IgD-negative memory B cell (primary cell): ENCODE measurements around the gene UBALD2. TPM values are rescaled to one million over a fixed set of nuclear protein-coding genes. Genes with fewer than 3 reads are reported as not detected.
"Not testable (repeated sequence)": the region's sequence is repeated elsewhere in the genome, so short reads cannot be mapped to it uniquely, and the experiment has no call there.

Experiments
- H3K27ac Mint-ChIP-seq, 3 donors: one replicate each; pipeline ENCODE4 v1.8.0; 2020 to 2022; ENCODE audit warnings: mild to moderate bottlenecking in 3 of 3, mixed read lengths in 3 of 3, moderate library complexity in 1 of 3
- H3K27me3 Mint-ChIP-seq: one replicate; pipeline ENCODE4 v1.8.0; 2021; ENCODE audit warnings: mixed read lengths
- H3K36me3 Mint-ChIP-seq: one replicate; pipeline ENCODE4 v1.8.0; 2020; ENCODE audit warnings: mild to moderate bottlenecking, mixed read lengths
- H3K4me1 Mint-ChIP-seq, 3 donors: one replicate each; pipeline ENCODE4 v1.8.0; 2020 to 2022; ENCODE audit warnings: mixed read lengths in 3 of 3, mild to moderate bottlenecking in 1 of 3
- H3K4me3 Mint-ChIP-seq, 4 donors: one replicate each; pipeline ENCODE4 v1.8.0; 2020 to 2022; ENCODE audit warnings: mild to moderate bottlenecking in 4 of 4, mixed read lengths in 4 of 4, moderate library complexity in 3 of 4
- H3K9me3 Mint-ChIP-seq, 3 donors: one replicate each; pipeline ENCODE4 v1.8.0; 2020 to 2021; ENCODE audit warnings: mixed read lengths in 3 of 3, mild to moderate bottlenecking in 1 of 3
- polyA plus RNA-seq: library from polyadenylated mRNA; unstranded; fragments of 300-500 nt; fragmentation: Illumina TruSeq; gene quantifications from one replicate; pipeline ENCODE4 v1.2.3, GENCODE V29; 2021

Gene UBALD2
- polyA plus RNA-seq, 1 donor from 2014 or later: 4.3 TPM

DNA sequence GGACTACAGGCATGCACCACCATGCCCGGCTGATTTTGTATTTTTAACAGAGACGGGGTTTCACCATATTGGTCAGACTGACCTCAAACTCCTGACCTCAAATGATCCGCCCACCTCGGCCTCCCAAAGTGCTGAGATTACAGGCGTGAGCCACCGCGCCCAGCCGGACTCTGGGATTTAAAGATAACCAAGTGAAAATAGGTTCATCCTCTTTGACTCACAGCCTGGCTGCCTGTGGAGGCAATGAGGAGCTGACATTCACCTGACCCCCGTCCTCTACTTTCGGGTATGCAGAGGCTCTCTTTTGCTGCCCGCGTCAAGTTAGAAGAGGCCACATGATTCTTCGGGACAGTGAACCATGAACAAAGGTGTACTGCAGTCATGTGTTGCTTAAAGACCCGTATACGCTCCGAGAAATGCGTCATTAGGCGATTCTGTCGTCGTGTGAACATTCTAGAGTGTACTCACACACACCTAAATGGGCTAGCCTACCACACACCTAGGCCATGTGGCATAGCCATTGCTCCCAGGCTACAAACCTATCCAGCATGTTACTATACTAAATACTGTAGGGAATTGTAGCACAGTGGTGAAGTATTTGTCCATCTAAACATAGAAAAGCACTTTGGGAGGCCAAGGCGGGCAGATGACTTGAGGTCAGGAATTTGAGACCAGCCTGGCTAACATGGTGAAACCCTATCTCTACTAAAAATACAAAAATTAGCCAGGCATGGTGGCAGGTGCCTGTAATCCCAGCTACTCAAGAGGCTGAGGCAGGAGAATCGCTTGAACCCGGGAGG is 12.0 kb upstream of the UBALD2 start:
- H3K27ac Mint-ChIP-seq: peak overlapping the region in 1 of 3 donors; percentile 82
- H3K4me1 Mint-ChIP-seq: peaks cover 19 to 23% (median 22%) of the 10 kb centered on the region in 3 donors
- not testable (repeated sequence) for H3K36me3 Mint-ChIP-seq, H3K9me3 Mint-ChIP-seq, H3K27me3 Mint-ChIP-seq
- H3K4me3 Mint-ChIP-seq: peak overlapping the region in 3 of 4 donors; percentile 23 to 86 (median 64)

DNA sequence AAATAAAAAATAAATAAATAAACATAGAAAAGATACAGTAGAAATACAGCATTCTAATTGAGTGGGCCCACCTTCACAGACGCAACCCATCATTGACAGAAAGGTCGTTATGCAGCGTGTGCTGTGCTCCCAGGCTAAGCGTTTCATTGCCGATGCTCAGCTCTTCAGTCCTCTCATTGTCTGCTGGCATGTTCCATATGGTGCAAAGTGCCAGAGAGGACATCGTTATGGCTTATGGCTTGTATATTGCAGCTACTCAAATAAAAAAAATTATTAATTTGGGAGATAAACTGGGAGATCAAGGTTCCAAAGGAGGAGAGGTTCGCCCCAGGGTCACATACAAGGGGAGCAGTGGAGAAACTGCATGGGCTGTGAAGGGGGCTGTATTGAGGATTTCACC is 11.3 kb upstream of the UBALD2 start:
- H3K27ac Mint-ChIP-seq: peak overlapping the region in 1 of 3 donors; percentile 86
- H3K4me3 Mint-ChIP-seq: no peak overlapping the region
- H3K9me3 Mint-ChIP-seq: no peaks in the 10 kb centered on the region
- no peaks in the 10 kb centered on the region for H3K36me3 Mint-ChIP-seq
- peaks cover 1% of the 10 kb centered on the region for H3K27me3 Mint-ChIP-seq
- peaks cover 15 to 23% (median 22%) of the 10 kb centered on the region in 3 donors for H3K4me1 Mint-ChIP-seq

DNA sequence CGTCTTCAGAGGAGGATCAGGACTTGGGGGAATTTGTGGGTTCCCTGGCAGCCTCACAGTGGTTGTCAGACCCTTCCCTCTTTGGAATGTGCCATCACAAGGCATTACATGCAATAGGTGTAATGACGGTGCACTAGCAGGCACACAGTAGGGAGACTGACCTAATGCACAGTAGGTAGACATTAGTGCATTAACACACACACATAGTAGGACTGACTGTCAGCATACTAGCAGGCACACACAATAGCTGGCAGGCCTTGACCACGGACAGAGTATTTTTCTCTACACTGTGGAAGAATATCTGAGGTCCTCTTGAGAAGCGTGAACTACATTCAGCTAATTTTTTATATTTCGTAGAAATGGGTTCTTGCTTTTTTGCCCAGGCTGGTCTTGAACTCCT is 10.9 kb upstream of the UBALD2 start:
- peaks cover 15 to 25% (median 23%) of the 10 kb centered on the region in 3 donors for H3K4me1 Mint-ChIP-seq

DNA sequence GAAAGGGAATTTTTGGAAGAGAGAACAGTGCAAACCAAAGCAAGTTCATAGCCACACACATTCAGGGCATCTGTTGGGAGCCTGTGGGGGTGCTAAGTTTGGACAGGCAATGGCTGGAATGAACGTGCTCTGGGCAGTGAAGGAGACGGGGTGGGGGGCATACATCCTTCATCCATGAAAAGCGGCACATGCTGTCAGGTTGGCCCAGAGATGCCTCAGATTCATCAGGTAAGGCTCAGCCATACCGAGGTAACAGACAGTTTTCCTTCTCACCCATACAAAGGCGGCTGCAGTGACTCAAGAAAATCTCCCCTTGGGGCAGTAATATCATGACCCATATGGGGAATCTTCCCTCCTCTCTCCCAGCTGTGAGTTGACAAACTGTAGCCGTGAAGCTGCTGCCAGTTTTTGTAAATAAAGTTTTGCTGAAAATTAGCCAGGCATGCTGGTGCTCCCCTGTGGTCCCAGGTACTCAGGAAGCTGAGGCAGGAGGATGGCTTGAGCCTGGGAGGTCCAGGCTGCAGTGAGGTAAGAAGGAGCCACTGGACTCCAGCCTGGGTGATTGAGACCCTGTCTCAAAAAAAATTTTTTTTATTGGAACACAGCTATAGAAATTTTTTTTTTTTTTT is 9.2 kb upstream of the UBALD2 start:
- H3K27ac Mint-ChIP-seq: peak overlapping the region in 1 of 3 donors; percentile 10

More for the DNA sequence above, 10.9 kb upstream of the UBALD2 start:
- Mint-ChIP-seq H3K27me3 (peaks cover 1% of the 10 kb centered on the region), H3K4me3 (no peak overlapping the region), H3K36me3 (no peaks in the 10 kb centered on the region), H3K9me3 (no peaks in the 10 kb centered on the region), H3K27ac (peak overlapping the region in 1 of 3 donors; percentile 86)

DNA sequence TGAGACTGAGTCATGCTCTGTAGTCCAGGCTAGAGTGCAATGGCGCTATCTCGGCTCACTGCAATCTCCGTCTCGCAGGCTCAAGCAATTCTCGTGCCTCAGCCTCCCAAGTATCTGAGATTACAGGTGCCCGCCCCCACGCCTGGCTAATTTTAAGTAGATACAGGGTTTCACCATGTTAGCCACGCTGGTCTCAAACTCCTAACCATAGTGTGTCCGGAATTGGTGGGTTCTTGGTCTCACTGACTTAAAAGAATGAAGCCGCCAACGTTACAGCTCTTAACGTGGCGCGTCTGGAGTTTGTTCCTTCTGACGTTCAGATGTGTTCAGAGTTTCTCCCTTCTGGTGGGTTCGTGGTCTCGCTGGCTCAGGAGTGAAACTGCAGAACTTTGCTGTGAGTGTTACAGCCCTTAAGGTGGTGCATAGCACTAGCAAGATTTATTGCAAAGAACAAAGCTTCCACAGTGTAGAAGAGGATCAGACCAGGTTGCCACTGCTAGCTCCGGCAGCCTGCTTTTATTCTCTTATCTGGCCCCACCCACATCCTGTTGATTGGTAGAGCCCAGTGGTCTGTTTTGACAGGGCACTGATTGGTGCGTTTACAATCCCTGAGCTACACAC is 8.6 kb upstream of the UBALD2 start:
- H3K9me3 Mint-ChIP-seq, H3K36me3 Mint-ChIP-seq, H3K27me3 Mint-ChIP-seq: not testable (repeated sequence)
- Mint-ChIP-seq H3K27ac (peak overlapping the region in 1 of 3 donors; percentile 20), H3K4me3 (peak overlapping the region in 2 of 4 donors; percentile 39 to 51), H3K4me1 (peaks cover 26 to 41% (median 40%) of the 10 kb centered on the region in 3 donors)

More for the DNA sequence above, 9.2 kb upstream of the UBALD2 start:
- Mint-ChIP-seq H3K4me1 (peaks cover 24 to 39% (median 37%) of the 10 kb centered on the region in 3 donors), H3K9me3 (no peaks in the 10 kb centered on the region), H3K36me3 (no peaks in the 10 kb centered on the region), H3K27me3 (peaks cover 1% of the 10 kb centered on the region), H3K4me3 (no peak overlapping the region)

DNA sequence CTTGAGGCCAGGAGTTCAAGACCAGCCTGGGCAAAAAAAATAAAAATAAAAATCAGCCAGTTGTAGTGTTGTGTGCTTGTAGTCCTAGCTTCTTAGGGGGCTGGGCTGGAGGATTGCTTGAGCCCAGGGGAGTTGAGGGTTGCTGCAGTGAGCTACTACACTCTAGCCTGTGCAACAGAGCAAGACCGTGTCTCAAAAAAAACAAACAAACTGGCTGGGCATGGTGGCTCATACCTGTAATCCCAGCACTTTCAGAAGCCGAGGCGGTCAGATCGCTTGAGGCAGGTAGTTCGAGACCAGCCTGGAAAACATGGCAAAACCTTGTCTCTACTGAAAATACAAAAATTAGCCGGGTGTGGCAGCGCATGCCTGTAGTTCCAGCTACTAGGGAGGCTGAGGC is 4.9 kb upstream of the UBALD2 start:
- H3K4me1 Mint-ChIP-seq: peaks cover 43 to 49% (median 49%) of the 10 kb centered on the region in 3 donors
- H3K27ac Mint-ChIP-seq: peak overlapping the region; percentile 86 to 100 (median 89)
- no peaks in the 10 kb centered on the region for H3K36me3 Mint-ChIP-seq
- H3K9me3 Mint-ChIP-seq: no peaks in the 10 kb centered on the region
- no peaks in the 10 kb centered on the region for H3K27me3 Mint-ChIP-seq
- H3K4me3 Mint-ChIP-seq: peak overlapping the region; percentile 44 to 88 (median 78)

DNA sequence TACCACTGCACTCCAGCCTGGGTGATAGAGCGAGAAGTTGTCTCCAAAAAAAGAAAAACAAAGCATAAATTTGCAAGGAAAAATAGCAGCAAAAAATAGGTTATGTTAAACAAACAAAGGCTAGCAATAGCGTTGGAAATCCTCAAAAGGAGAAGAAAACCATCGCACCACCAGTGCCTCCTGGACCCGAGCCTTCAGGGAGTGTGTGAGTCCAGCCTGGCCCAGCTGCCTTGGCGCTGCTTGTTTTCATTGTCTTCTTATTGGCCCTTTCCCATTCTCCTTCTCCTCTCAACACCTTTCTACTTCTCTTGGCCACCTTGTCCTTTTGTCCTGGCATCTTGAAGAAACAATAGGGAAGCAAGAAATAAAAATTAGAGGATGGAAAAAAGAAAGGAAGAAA is 4.5 kb upstream of the UBALD2 start:
- peak overlapping the region; percentile 25 to 88 (median 78) for H3K4me3 Mint-ChIP-seq
- peaks cover 40 to 49% (median 48%) of the 10 kb centered on the region in 3 donors for H3K4me1 Mint-ChIP-seq
- no peaks in the 10 kb centered on the region for H3K36me3 Mint-ChIP-seq
- H3K27me3 Mint-ChIP-seq: no peaks in the 10 kb centered on the region
- H3K9me3 Mint-ChIP-seq: no peaks in the 10 kb centered on the region
- peak overlapping the region; percentile 86 to 100 (median 89) for H3K27ac Mint-ChIP-seq

DNA sequence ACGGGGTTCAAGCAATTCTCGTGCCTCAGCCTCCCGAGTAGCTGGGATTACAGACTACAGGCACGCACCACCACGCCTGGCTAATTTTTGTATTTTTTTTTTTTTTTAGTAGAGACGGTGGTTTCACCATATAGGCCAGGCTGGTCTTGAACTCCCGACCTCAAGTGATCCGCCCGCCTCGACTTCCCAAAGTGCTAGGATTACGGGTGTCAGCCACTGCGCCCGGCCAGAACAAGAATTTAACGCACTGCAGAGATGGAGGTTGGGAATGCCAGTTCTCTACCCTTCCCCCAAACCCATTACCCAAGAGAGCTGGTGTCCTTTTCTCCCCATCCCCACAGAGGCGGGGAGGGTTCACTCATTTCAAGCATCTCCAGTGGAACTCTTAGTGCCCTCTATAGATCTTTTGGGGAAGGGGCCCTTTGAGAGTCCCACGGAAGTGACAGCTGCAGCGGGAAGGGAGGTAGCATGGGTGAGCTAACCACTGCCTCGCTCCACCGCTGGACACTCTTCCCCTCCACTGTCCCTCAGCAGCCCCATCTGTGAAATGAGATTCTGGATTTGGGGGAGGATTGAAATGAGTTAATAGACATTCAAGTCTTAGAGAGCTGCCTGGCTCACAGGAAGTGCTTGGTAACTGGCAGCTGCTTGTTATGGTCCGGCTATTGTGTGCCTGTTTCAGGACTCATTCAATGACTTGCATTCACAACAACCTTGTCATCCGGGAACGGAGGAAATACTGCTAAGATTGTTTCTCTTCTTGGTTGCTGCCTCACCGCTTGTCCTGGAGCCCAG is 3.5 kb upstream of the UBALD2 start:
- peak overlapping the region; percentile 88 to 100 (median 89) for H3K27ac Mint-ChIP-seq
- peaks cover 40 to 47% (median 45%) of the 10 kb centered on the region in 3 donors for H3K4me1 Mint-ChIP-seq
- H3K4me3 Mint-ChIP-seq: peak overlapping the region; percentile 60 to 89 (median 84)

DNA sequence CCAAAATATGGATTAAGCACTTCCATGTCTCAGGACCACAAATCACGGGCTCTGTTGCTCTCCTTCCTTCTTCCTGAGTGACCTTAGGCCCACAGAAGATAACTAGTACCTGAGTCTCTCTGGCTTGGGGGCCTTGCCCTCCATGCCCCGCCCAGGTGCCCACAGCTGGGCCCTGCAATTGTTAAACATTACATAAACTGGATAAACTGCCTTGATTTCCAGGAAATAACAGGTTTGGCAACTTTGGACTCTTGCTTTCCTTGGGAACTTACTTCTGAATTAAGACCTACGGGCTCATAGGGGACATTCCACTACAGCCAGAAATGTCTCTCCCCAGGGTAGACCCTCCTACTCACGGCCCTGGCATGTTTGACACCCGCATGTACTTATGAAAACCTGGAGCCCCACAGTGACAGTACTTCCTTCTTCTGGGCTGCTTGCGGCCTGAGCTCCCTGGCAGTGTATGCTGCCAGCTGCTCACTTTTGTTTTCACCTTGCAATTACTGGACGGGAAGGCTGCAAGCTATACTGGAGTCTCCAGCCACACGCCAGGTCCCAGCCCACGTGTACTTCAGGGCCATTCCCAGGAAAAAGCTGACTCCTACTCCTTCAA is 2.3 kb upstream of the UBALD2 start:
- Mint-ChIP-seq H3K4me1 (peaks cover 43 to 54% (median 51%) of the 10 kb centered on the region in 3 donors), H3K27me3 (no peaks in the 10 kb centered on the region), H3K36me3 (no peaks in the 10 kb centered on the region), H3K9me3 (no peaks in the 10 kb centered on the region), H3K27ac (peak overlapping the region; percentile 47 to 100 (median 92)), H3K4me3 (peak overlapping the region; percentile 27 to 93 (median 86))

More for the DNA sequence above, 3.5 kb upstream of the UBALD2 start:
- no peaks in the 10 kb centered on the region for H3K36me3 Mint-ChIP-seq
- no peaks in the 10 kb centered on the region for H3K9me3 Mint-ChIP-seq
- H3K27me3 Mint-ChIP-seq: no peaks in the 10 kb centered on the region

DNA sequence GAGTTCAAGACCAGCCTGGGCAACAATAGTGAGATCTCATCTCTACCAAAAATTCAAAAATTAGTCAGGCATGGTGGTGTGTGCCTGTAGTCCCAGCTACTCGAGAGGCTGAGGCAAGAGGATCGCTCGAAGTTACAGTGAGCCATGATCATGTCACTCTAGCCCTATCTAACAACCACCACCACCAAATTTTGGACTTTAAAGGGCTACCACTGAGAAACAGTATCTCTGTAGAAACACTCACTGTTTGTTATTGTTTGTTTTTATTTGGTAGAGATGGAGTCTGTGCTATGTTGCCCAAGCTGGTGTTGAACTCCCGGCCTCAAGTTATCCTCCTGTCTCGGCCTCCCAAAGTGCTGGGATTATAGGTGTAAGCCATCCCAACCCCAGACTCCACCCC is 1.3 kb upstream of the UBALD2 start:
- H3K9me3 Mint-ChIP-seq: no peaks in the 10 kb centered on the region
- H3K27me3 Mint-ChIP-seq: no peaks in the 10 kb centered on the region
- H3K4me1 Mint-ChIP-seq: peaks cover 49 to 60% (median 58%) of the 10 kb centered on the region in 3 donors
- peak overlapping the region in 3 of 4 donors; percentile 28 to 97 (median 93) for H3K4me3 Mint-ChIP-seq
- H3K27ac Mint-ChIP-seq: peak overlapping the region in 2 of 3 donors; percentile 93 to 100
- no peaks in the 10 kb centered on the region for H3K36me3 Mint-ChIP-seq

DNA sequence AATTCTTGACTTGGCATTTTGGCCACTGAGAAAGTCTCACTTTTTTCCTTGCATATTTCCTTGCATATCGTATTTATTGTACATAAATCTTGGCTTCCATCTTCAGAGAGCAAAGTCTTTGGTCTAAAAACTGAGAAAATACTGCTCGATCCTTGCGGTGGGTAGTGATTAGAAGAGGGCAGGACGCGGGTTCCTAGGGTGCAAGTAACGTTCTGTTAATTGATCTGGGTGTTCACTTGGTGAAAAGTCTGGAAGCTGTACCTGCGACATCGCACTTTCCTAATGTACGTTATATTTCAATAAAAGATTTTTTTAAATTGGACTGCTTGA is 758 bp upstream of the UBALD2 start:
- Mint-ChIP-seq H3K27me3 (no peaks in the 10 kb centered on the region), H3K27ac (peak overlapping the region; percentile 89 to 100 (median 93)), H3K36me3 (no peaks in the 10 kb centered on the region), H3K4me1 (peaks cover 53 to 62% (median 58%) of the 10 kb centered on the region in 3 donors), H3K9me3 (no peaks in the 10 kb centered on the region), H3K4me3 (peak overlapping the region in 3 of 4 donors; percentile 87 to 97 (median 92))

DNA sequence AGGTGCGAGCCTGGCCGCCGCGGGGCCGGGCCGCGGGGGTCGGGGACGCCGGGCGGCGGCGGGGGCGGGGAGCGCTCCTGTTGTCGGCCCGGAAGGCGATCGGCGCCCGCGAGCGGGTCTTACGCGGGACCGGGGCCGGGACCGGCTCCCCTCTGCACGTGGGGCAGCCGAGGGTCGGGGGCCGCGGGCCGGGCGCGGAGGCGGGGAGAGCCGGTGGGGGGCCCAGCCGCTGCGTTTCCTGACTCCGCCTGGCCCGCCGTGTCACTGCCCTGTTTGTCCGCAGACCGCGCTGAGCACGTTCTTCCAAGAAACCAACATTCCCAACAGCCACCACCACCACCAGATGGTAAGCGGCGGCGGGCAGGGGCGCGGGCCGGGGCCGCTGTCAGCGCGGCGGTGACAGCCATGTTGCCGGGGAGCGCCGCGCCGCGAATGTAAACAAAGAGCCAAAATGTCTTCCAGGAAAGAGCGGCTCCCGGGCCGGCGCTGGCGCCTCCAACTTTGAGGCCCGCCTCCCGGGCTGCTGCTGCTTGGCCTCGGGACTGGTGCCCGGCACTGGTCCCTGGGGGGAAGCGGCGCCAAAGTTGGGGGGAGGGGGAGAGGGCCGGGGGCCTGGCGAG is 586 bp downstream of the UBALD2 start:
- peak overlapping the region; percentile 95 to 99 (median 97) for H3K27ac Mint-ChIP-seq
- no peaks in the 10 kb centered on the region for H3K36me3 Mint-ChIP-seq
- peak overlapping the region; percentile 87 to 96 (median 92) for H3K4me3 Mint-ChIP-seq
- H3K27me3 Mint-ChIP-seq: no peaks in the 10 kb centered on the region
- H3K4me1 Mint-ChIP-seq: peaks cover 50 to 60% (median 56%) of the 10 kb centered on the region in 3 donors
- no peaks in the 10 kb centered on the region for H3K9me3 Mint-ChIP-seq

DNA sequence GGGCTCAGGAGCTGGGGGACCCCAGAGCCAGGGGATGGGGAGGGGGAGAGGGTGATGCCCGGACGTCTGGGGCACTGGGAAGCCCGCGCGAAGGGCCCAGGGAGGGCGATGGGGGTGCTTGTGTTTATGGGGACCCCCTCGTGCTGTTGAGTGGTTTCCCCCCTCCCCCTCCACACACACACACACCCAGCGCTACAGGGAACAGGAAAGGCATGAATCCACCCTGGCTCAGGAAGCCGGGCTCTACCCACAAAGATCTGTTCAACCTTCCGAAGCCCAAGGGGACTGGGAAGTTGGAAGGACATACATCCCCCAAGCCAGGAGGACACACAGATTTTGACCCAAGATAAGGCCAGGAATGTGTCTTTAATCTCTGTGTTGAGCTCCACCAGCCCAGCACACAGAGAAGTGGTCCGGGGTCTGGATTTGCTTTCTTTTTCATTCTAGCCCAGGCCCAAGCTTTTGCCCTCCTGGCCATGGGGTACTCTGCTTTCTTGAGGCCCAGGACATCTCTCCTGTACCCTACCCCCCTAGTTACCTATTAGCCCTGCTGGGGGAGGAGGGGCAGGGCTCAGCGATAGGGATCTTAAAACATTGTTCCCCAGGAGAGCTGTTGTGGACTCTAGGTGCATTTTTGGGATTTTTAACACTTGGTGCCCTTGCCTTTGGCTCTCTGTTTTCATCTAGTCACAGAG is 1.2 kb downstream of the UBALD2 start:
- H3K27me3 Mint-ChIP-seq: no peaks in the 10 kb centered on the region
- no peaks in the 10 kb centered on the region for H3K9me3 Mint-ChIP-seq
- peak overlapping the region; percentile 97 to 99 (median 97) for H3K27ac Mint-ChIP-seq

More for the DNA sequence above, 1.2 kb downstream of the UBALD2 start:
- Mint-ChIP-seq H3K4me1 (peaks cover 52 to 60% (median 59%) of the 10 kb centered on the region in 3 donors), H3K36me3 (no peaks in the 10 kb centered on the region), H3K4me3 (peak overlapping the region; percentile 87 to 96 (median 92))
